Panc1 (cell line): ENCODE results near the gene GLI3. TPM values are rescaled to one million over a fixed set of nuclear protein-coding genes. Genes with fewer than 3 reads are reported as not detected.

Experiments
- ATAC-seq: fragments of 200-7000 bp; cut with Tn5 transposase; 2 replicates; pipeline ENCODE4 v1.9.1; 2020; ENCODE audit warnings: mild to moderate bottlenecking, moderate library complexity
- BruUV-seq: library from RNA; stranded (reverse); fragments of 400-500 nt; replicated peaks from 2 replicates; lab custom pipeline; 2021; lab: Mats Ljungman, UMichigan
- CTCF ChIA-PET: fragments of 300-600 bp; sonication (Branson Sonifier 250); formaldehyde crosslinking; loops from one replicate; lab custom pipeline; 2022; ENCODE audit warnings: antibody characterized with exemption; lab: Charles Lee
- POLR2A ChIA-PET: fragments of 300-600 bp; sonication (Branson Sonifier 250); formaldehyde crosslinking; loops from one replicate; lab custom pipeline; 2022; ENCODE audit warnings: antibody characterized with exemption; lab: Charles Lee
- DNase-seq: peaks from one replicate; pipeline ENCODE4 v3.0.0-alpha.2; 2010; ENCODE audit warnings: low read depth, low spot score
- H3K27ac ChIP-seq: 2 replicates; pipeline ENCODE4 v1.5.1; 2011; ENCODE audit warnings: mild to moderate bottlenecking, low read length, inconsistent platforms
- H3K27me3 ChIP-seq: fragments of 200-500 bp; sonication (Bioruptor generic); 2 replicates; pipeline ENCODE4 v1.6.0; 2014; ENCODE audit warnings: low read length, inconsistent platforms; ENCODE audit not compliant: control insufficient read depth, insufficient read depth
- H3K36me3 ChIP-seq: fragments of 200-500 bp; sonication (Bioruptor generic); 2 replicates; pipeline ENCODE4 v1.5.1; 2014; ENCODE audit warnings: inconsistent platforms, mild to moderate bottlenecking, low read length, moderate library complexity; ENCODE audit not compliant: control insufficient read depth, insufficient read depth
- H3K4me1 ChIP-seq: 2 replicates; pipeline ENCODE4 v1.5.1; 2011; ENCODE audit warnings: inconsistent platforms, mild to moderate bottlenecking, low read length, moderate library complexity; ENCODE audit not compliant: control insufficient read depth, insufficient read depth
- H3K4me3 ChIP-seq, 2 experiments: 2 replicates each; pipeline ENCODE4 v1.5.1; 2011 to 2012; ENCODE audit warnings: low read depth in 2 of 2, low read length in 2 of 2, mild to moderate bottlenecking in 2 of 2, inconsistent platforms in 1 of 2, moderate library complexity in 1 of 2
- H3K9me3 ChIP-seq: fragments of 200-500 bp; sonication (Bioruptor generic); 2 replicates; pipeline ENCODE4 v1.5.1; 2014; ENCODE audit warnings: low read depth, mild to moderate bottlenecking, inconsistent platforms, low read length, moderate library complexity; ENCODE audit not compliant: control insufficient read depth, insufficient read depth
- POLR2AphosphoS5 ChIP-seq: IDR thresholded peaks from 2 replicates; pipeline ENCODE4 v1.6.1; 2012; ENCODE audit warnings: mild to moderate bottlenecking, low read depth, low read length, moderate library complexity
- SIN3A ChIP-seq: IDR thresholded peaks from 2 replicates; pipeline ENCODE4 v1.6.1; 2012; ENCODE audit warnings: low read depth, mild to moderate bottlenecking, low read length, moderate library complexity, borderline replicate concordance; ENCODE audit not compliant: insufficient read depth
- TCF7L2 ChIP-seq: IDR thresholded peaks from 2 replicates; pipeline ENCODE4 v1.6.1; 2011; ENCODE audit warnings: mild to moderate bottlenecking, low read depth, low read length, inconsistent platforms
- in situ Hi-C: cut with HindIII; loops from 2 replicates; pipeline ENCODE4 v1.10.0; 2016; ENCODE audit warnings: low sequenced_read_pairs, low pct_unique_long_range_greater_than_20kb
- intact Hi-C: fragments of 100-400 bp; cut with micrococcal nuclease; formaldehyde crosslinking; loops from one replicate; pipeline ENCODE4 v1.10.0; 2022; ENCODE audit not compliant: unreplicated experiment
- total RNA-seq: library from RNA; stranded (reverse); gene quantifications from one replicate; pipeline ENCODE4 v1.2.1, GENCODE V29; 2021; ENCODE audit not compliant: unreplicated experiment
- TF ChIP-seq, protein P1 (sequence below): fragments of 450-650 bp; IDR thresholded peaks from 2 replicates; pipeline ENCODE4 v1.5.1; 2017; ENCODE audit warnings: mild to moderate bottlenecking
- TF ChIP-seq, protein P2 (sequence below), 2 experiments: IDR thresholded peaks; 2 replicates each; pipeline ENCODE4 v1.6.1; 2011 to 2012; ENCODE audit warnings: low read depth in 2 of 2, control low read depth in 1 of 2, low read length in 1 of 2, mild to moderate bottlenecking in 1 of 2, moderate library complexity in 1 of 2; ENCODE audit not compliant: insufficient read depth in 1 of 2

Gene GLI3
- total RNA-seq, 1 experiment from 2014 or later: 3.7 TPM

DNA sequence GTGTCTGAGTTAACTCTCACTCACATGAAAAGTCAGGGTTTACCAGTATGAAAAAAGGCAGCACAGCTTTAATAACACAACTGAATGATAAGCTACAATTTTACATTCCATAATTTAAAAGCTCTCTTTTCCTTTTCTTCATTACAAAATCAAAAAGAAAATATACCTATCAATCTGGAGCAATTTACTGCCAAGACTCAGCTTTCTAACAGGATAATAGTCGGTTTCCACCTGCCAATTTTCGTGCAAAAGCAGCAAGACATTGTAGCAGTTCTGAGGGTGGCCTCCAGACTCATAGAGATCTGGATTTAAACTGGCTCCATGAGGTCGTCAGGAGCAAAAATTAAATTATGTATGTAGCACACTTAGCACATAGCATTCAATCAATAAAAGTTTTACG, 191.0 kb downstream of the GLI3 start:
- no peak for TF ChIP-seq SIN3A
- TF ChIP-seq TCF7L2: no peak
- H3K4me1 ChIP-seq: no peaks in the 10 kb centered on the region
- BruUV-seq: no TSS peak
- H3K27ac ChIP-seq: no peak overlapping the region
- intact Hi-C loops (no loop called here), in situ Hi-C loops (no loop called here)
- no peaks in the 10 kb centered on the region for H3K9me3 ChIP-seq
- ATAC-seq (no peak), DNase-seq (no peak)
- H3K36me3 ChIP-seq: no peaks in the 10 kb centered on the region
- POLR2A ChIA-PET: no interaction called here
- CTCF ChIA-PET: no interaction called here
- no peak overlapping the region for H3K4me3 ChIP-seq
- no peaks in the 10 kb centered on the region for H3K27me3 ChIP-seq

DNA sequence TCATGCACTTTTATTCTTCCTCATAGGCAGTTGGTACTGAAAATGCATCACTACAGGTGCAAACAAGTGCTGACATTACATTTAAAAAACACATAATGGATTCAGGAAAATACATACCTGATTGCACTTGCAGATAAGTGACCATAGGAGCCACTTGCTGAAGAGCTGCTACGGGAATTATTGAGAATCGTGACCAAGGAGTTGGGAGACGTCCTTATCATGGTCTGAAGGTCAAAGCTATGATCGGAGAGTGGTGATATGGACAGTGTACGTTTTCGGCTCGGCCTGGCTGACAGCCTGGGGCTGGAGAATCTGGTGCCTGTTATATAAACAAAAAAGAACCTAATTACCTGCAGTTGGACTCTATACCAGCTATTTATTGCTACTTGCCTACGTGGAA, 197.1 kb downstream of the GLI3 start:
- no peaks in the 10 kb centered on the region for H3K9me3 ChIP-seq
- H3K36me3 ChIP-seq: no peaks in the 10 kb centered on the region
- BruUV-seq: no TSS peak
- in situ Hi-C loops: no loop called here
- no peak overlapping the region for H3K27ac ChIP-seq
- H3K4me3 ChIP-seq: no peak overlapping the region
- TF ChIP-seq, protein P1, sequence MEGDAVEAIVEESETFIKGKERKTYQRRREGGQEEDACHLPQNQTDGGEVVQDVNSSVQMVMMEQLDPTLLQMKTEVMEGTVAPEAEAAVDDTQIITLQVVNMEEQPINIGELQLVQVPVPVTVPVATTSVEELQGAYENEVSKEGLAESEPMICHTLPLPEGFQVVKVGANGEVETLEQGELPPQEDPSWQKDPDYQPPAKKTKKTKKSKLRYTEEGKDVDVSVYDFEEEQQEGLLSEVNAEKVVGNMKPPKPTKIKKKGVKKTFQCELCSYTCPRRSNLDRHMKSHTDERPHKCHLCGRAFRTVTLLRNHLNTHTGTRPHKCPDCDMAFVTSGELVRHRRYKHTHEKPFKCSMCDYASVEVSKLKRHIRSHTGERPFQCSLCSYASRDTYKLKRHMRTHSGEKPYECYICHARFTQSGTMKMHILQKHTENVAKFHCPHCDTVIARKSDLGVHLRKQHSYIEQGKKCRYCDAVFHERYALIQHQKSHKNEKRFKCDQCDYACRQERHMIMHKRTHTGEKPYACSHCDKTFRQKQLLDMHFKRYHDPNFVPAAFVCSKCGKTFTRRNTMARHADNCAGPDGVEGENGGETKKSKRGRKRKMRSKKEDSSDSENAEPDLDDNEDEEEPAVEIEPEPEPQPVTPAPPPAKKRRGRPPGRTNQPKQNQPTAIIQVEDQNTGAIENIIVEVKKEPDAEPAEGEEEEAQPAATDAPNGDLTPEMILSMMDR: no peak
- TF ChIP-seq, protein P2, sequence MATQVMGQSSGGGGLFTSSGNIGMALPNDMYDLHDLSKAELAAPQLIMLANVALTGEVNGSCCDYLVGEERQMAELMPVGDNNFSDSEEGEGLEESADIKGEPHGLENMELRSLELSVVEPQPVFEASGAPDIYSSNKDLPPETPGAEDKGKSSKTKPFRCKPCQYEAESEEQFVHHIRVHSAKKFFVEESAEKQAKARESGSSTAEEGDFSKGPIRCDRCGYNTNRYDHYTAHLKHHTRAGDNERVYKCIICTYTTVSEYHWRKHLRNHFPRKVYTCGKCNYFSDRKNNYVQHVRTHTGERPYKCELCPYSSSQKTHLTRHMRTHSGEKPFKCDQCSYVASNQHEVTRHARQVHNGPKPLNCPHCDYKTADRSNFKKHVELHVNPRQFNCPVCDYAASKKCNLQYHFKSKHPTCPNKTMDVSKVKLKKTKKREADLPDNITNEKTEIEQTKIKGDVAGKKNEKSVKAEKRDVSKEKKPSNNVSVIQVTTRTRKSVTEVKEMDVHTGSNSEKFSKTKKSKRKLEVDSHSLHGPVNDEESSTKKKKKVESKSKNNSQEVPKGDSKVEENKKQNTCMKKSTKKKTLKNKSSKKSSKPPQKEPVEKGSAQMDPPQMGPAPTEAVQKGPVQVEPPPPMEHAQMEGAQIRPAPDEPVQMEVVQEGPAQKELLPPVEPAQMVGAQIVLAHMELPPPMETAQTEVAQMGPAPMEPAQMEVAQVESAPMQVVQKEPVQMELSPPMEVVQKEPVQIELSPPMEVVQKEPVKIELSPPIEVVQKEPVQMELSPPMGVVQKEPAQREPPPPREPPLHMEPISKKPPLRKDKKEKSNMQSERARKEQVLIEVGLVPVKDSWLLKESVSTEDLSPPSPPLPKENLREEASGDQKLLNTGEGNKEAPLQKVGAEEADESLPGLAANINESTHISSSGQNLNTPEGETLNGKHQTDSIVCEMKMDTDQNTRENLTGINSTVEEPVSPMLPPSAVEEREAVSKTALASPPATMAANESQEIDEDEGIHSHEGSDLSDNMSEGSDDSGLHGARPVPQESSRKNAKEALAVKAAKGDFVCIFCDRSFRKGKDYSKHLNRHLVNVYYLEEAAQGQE (IDR thresholded peaks at IDR 0.05; ENCODE audit: insufficient read depth in 1 of 2, low read depth in 2 of 2, low read length in 1 of 2): no peak
- TF ChIP-seq POLR2AphosphoS5 (no peak), SIN3A (no peak), TCF7L2 (no peak)
- ATAC-seq (no peak), DNase-seq (no peak)
- POLR2A ChIA-PET: no interaction called here
- no peaks in the 10 kb centered on the region for H3K27me3 ChIP-seq
- CTCF ChIA-PET: interaction anchor here (0.5 kb wide), 1 partner anchor 836 kb away, joined by 3 read pairs; no protein-coding TSS in a partner anchor
- intact Hi-C loops: no loop called here
- H3K4me1 ChIP-seq: no peaks in the 10 kb centered on the region

DNA sequence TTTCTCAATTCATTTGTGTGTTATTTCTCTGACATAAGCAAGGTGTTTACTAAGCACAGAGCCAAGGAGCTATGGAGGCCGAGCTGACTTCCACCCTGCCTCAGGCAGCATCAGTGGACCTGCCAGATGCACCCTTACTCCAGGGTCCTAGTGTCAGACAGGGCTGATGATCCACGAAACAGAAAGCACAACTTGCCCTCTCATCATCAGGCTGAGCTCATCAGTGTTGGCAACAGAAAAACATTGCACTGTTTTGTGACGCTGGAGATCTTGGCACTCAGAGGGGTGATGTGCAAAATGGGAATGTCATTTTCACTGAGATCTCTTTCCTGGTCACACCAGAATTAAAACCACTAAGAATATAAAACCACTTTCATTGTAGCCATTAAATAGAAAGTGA, 201.8 kb downstream of the GLI3 start:
- no peaks in the 10 kb centered on the region for H3K27me3 ChIP-seq
- H3K27ac ChIP-seq: no peak overlapping the region
- ATAC-seq (no peak), DNase-seq (no peak)
- no TSS peak for BruUV-seq
- intact Hi-C loops: no loop called here
- ChIA-PET POLR2A (no interaction called here), CTCF (no interaction called here)
- in situ Hi-C loops: no loop called here
- TF ChIP-seq, protein P2 (IDR thresholded peaks at IDR 0.05; ENCODE audit: insufficient read depth in 1 of 2, low read depth in 2 of 2, low read length in 1 of 2): no peak
- TF ChIP-seq SIN3A (no peak), POLR2AphosphoS5 (no peak), TCF7L2 (no peak)
- TF ChIP-seq, protein P1: no peak
- H3K9me3 ChIP-seq: no peaks in the 10 kb centered on the region
- no peaks in the 10 kb centered on the region for H3K36me3 ChIP-seq
- H3K4me1 ChIP-seq: no peaks in the 10 kb centered on the region
- H3K4me3 ChIP-seq: no peak overlapping the region
